Cortex of kidney (tissue), 1 donor: ENCODE results near the gene TRPM2.

Source experiments
- DNase-seq: peaks from one replicate; lab custom pipeline; 2025; lab: John Stamatoyannopoulos, UW

Gene TRPM2

GRCh38 chr21:44353191-44353970, at the start of gene TRPM2:
Gene TRPM2, plus strand, starts transcription at chr21:44353621. Its CDS starts 80 bp downstream, at chr21:44353701.
- no peak for DNase-seq

- no peak for DNase-seq
These were observed 49.3 kb upstream of the TRPM2 start for GRCh38 chr21:44304011-44304616.

GRCh38 chr21:44304877-44305293, 48.5 kb upstream of the TRPM2 start:
- DNase-seq, result no peak

- DNase-seq, result no peak
These were observed 47.7 kb upstream of the TRPM2 start for GRCh38 chr21:44305691-44306090.

GRCh38 chr21:44306936-44307704, 46.3 kb upstream of the TRPM2 start:
- DNase-seq, result no peak

- no peak for DNase-seq
These were observed 42.6 kb upstream of the TRPM2 start for GRCh38 chr21:44310628-44311507.

- no peak for DNase-seq
These were observed 41.3 kb upstream of the TRPM2 start for GRCh38 chr21:44312089-44312488.

- DNase-seq, result no peak
These were observed 40.7 kb upstream of the TRPM2 start for GRCh38 chr21:44312716-44313115.

GRCh38 chr21:44313451-44313850, 40.0 kb upstream of the TRPM2 start:
- DNase-seq, result no peak

- no peak for DNase-seq
These were observed 39.3 kb upstream of the TRPM2 start for GRCh38 chr21:44314128-44314527.

- no peak for DNase-seq
These were observed 38.9 kb upstream of the TRPM2 start for GRCh38 chr21:44314561-44314960.

GRCh38 chr21:44315691-44316203, 37.7 kb upstream of the TRPM2 start:
- no peak for DNase-seq

GRCh38 chr21:44316277-44316900, 37.0 kb upstream of the TRPM2 start:
- no peak for DNase-seq

- DNase-seq, result no peak
These were observed 36.1 kb upstream of the TRPM2 start for GRCh38 chr21:44317241-44317782.

GRCh38 chr21:44317871-44318270, 35.5 kb upstream of the TRPM2 start:
- no peak for DNase-seq

GRCh38 chr21:44318489-44319285, 34.7 kb upstream of the TRPM2 start:
- no peak for DNase-seq

GRCh38 chr21:44319407-44320065, 33.9 kb upstream of the TRPM2 start:
- DNase-seq, result no peak

- no peak for DNase-seq
These were observed 32.6 kb upstream of the TRPM2 start for GRCh38 chr21:44320847-44321246.

GRCh38 chr21:44321846-44322450, 31.5 kb upstream of the TRPM2 start:
- no peak for DNase-seq
